Airway epithelial cell (primary cell): ENCODE data around the gene NR2F1-AS1. TPM values are rescaled to one million over a fixed set of nuclear protein-coding genes. Genes with fewer than 3 reads are reported as not detected.

Experiments
- total RNA-seq: library from RNA; depleted of rRNA; stranded (reverse); fragments of >200 nt; gene quantifications from 2 replicates; pipeline ENCODE4 v1.2.3, GENCODE V29; 2015

The NR2F1-AS1 gene
- 0.56 TPM in 1 of 2 replicates, not detected in the other for total RNA-seq

DNA sequence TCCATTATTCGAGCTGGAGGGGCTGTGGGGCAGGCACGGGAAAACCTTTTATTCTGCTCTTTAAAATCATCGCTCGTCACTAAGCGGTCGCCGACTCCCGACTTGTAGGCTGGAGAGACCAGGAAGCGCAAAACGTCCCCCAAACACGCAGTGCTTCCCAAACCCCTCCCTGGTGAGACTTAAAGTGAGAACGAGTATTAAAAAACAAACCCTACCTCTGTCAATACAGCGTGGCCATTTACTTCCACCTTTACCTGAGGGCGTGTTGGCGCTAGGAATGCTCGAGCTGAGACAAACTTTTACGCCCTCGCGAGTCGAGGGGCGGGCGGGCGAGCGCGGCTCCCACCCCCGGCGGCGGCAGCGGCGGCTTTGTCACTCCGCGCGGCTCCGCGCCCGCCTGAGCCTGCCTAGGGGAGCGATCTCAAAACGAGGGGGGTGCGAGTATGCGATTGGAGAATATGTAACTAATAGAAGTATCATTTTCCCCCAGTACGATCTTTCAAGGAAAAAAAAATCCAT lies at the start of gene NR2F1-AS1:
NR2F1-AS1 (minus strand) TSS at position 293 of the 519 bp plus-strand sequence.

DNA sequence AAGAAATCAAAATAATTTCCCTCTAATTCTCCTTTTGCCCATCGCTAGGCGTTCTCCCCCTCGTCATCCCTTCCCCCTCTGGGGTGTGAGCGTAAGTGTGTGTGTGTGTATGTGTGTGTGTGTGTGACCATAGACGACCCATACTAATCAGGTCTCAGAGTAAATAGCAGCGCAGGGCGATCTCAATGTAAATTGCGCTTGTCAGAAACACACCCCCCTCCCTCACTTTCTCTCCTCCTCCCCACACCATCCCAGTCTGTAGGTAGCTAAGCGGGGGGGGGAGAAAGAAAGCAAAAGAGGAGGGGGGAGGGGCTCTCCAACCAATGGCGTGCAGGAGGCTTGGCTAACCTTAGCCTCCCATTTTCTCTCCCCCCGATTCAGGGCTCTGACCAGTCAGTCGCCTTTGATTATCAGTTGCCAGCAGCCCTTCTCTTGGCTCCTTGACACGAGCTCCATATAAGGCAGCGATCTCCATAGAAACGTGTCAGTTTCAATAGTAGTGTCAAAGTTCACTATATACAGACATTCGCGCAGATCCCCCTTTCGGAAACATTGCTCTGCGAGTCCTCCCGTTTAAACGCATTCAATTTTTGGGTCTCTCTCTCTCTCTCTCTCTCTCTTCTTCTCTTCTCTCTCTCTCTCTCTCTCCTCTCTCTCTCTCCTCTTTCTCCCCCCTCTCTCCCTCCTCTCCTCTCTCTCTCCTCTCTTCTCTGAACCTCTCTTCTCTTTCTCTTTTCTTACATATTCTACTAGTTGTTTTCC lies 1.8 kb upstream of the NR2F1-AS1 start, which contains the start of gene NR2F1:
NR2F1 (plus strand) TSS at position 546 of the 762 bp plus-strand sequence. CDS start 1,802 bp downstream, outside the sequence.

Other genes with a start within 250 kb of the NR2F1-AS1 start
- gene NR2F1, start 2.0 kb upstream of the NR2F1-AS1 start, total RNA-seq: 0.78 and 1.2 TPM in 2 replicates
- gene POU5F2, start 160.4 kb upstream of the NR2F1-AS1 start, total RNA-seq: 0.07 and 0.33 TPM in 2 replicates